ENCODE measurements around the gene DLST. TPM values are rescaled to one million over a fixed set of nuclear protein-coding genes. Genes with fewer than 3 reads are reported as not detected.

Gene DLST
- total and polyA plus RNA-seq, 9 donors, result 41.0 to 100 (median 68.6) TPM

DNA sequence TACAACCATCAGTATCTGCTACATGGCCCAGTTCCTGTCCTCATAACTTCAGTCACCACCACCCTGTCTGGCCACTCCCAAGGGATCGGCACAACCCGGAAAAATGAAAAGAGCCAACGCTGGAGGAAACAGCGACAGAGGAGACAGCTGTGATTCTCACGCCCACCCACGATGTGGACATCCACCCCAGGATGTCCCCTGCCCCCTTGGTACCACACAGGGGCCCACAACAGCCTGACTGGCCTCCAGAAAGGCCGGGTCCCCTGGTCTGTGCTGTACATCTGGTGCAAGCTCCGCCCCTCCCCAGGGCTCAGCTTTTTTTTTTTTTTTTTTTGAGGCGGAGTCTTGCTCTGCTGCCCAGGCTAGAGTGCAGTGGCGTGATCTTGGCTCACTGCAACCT is 28.8 kb downstream of the DLST start:
- H3K27ac ChIP-seq, result no peak overlapping the region
- intact Hi-C loops (cut with DNase I), result loop anchor here (5.0 to 10.0 kb wide), 2 partner anchors 174 to 177 kb away; no protein-coding TSS in a partner anchor
- no peaks in the 10 kb centered on the region for H3K27me3 ChIP-seq
- H3K36me3 ChIP-seq, result no peaks in the 10 kb centered on the region
- TF ChIP-seq EP300 (IDR thresholded peaks at IDR 0.05) (no peak), POLR2A (IDR thresholded peaks at IDR 0.05) (no peak)
- TF ChIP-seq, protein P1, sequence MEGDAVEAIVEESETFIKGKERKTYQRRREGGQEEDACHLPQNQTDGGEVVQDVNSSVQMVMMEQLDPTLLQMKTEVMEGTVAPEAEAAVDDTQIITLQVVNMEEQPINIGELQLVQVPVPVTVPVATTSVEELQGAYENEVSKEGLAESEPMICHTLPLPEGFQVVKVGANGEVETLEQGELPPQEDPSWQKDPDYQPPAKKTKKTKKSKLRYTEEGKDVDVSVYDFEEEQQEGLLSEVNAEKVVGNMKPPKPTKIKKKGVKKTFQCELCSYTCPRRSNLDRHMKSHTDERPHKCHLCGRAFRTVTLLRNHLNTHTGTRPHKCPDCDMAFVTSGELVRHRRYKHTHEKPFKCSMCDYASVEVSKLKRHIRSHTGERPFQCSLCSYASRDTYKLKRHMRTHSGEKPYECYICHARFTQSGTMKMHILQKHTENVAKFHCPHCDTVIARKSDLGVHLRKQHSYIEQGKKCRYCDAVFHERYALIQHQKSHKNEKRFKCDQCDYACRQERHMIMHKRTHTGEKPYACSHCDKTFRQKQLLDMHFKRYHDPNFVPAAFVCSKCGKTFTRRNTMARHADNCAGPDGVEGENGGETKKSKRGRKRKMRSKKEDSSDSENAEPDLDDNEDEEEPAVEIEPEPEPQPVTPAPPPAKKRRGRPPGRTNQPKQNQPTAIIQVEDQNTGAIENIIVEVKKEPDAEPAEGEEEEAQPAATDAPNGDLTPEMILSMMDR (IDR thresholded peaks at IDR 0.05), result no peak
- no peak for DNase-seq
- no peak overlapping the region for H3K4me3 ChIP-seq
- H3K9me3 ChIP-seq, result no peaks in the 10 kb centered on the region
- 67 to 83% (median 79%) methylated on average over 10 of the region's 10 CpGs for WGBS, 3 donors
- H3K4me1 ChIP-seq (ENCODE audit: insufficient read depth), result no peaks in the 10 kb centered on the region

DNA sequence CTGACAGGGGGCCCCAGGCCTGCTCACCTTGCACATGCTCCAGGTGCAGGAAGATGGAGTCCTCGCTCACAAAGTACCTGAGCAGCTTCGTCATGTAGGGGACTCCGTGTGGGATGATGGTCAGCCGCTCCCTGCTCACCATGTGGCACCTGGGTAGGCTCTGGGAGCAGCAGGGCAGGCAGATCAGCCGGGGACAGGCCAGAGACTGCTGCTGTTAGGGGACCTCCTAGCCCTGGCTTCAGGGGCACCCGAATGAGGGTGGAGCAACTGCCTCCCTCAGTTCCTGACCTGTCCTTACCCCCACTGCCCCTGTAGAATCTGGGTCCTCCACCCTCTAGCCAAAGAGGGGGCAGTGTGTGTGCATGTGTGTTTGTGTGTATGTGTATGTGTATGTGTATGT is 29.5 kb downstream of the DLST start:
- no peak for DNase-seq
- TF ChIP-seq POLR2A (IDR thresholded peaks at IDR 0.05) (no peak), EP300 (IDR thresholded peaks at IDR 0.05) (no peak)
- intact Hi-C loops (cut with DNase I), result loop anchor here (5.0 to 10.0 kb wide), 2 partner anchors 174 to 176 kb away; no protein-coding TSS in a partner anchor
- Histone ChIP-seq H3K36me3 (no peaks in the 10 kb centered on the region), H3K4me3 (no peak overlapping the region), H3K9me3 (no peaks in the 10 kb centered on the region), H3K4me1 (ENCODE audit: insufficient read depth) (no peaks in the 10 kb centered on the region), H3K27me3 (no peaks in the 10 kb centered on the region), H3K27ac (no peak overlapping the region)
- WGBS, 3 donors, result 91 to 94% (median 93%) methylated on average over 3 to 6 of the region's 6 CpGs

DNA sequence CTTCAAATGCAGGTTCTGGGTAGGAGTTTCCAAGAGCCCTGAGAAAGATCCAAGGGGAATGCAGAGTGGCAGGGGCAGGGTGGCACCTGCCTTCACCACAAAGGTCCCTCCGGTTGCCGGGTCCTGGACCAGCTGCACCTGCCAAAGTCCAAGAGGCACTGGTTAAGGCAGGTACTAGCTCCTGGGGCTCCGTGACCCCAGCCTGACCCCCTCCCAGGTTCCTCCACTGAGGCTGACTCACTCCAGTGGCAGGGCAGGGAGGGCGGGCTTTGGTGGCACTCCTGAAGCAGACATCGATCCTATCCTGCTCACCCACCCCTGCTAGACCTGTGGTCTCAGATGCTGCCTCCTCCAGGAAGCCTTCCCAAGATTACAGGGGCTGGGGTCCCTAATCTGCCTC is 30.0 kb downstream of the DLST start:
- TF ChIP-seq, protein P1 (IDR thresholded peaks at IDR 0.05), result no peak
- TF ChIP-seq EP300 (IDR thresholded peaks at IDR 0.05) (no peak), POLR2A (IDR thresholded peaks at IDR 0.05) (no peak)
- H3K9me3 ChIP-seq, result no peaks in the 10 kb centered on the region
- no peaks in the 10 kb centered on the region for H3K36me3 ChIP-seq
- intact Hi-C loops (cut with DNase I), result loop anchor here (5.0 to 10.0 kb wide), 2 partner anchors 173 to 176 kb away; no protein-coding TSS in a partner anchor
- no peaks in the 10 kb centered on the region for H3K27me3 ChIP-seq
- 89 to 100% (median 89%) methylated on average over 5 of the region's 5 CpGs for WGBS, 3 donors
- no peak overlapping the region for H3K4me3 ChIP-seq
- H3K4me1 ChIP-seq (ENCODE audit: insufficient read depth), result no peaks in the 10 kb centered on the region
- DNase-seq, result no peak
- H3K27ac ChIP-seq, result no peak overlapping the region

DNA sequence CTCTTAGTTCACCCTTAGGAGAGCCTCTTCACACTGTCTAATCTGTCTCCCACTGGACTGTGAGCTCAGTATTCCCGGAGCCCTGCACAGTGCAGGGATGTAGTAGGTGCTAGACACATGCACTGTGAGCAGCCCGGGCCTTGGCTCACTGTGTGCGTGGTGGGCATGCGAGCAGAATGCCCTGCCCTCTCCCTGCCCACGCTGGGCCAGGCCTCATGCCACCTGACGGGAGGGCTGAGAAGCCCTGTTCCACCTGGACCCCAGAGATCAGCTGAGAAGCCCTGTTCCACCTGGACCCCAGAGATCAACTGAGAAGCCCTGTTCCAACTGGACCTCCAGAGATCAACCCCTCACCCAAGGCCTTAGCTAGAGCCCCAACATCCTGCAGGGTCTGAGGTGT is 30.4 kb downstream of the DLST start:
- H3K9me3 ChIP-seq, result no peaks in the 10 kb centered on the region
- H3K27ac ChIP-seq, result no peak overlapping the region
- no peaks in the 10 kb centered on the region for H3K36me3 ChIP-seq
- H3K27me3 ChIP-seq, result no peaks in the 10 kb centered on the region
- H3K4me1 ChIP-seq (ENCODE audit: insufficient read depth), result no peaks in the 10 kb centered on the region
- DNase-seq, result no peak
- TF ChIP-seq EP300 (IDR thresholded peaks at IDR 0.05) (no peak), POLR2A (IDR thresholded peaks at IDR 0.05) (no peak)
- TF ChIP-seq, protein P1 (IDR thresholded peaks at IDR 0.05), result no peak
- intact Hi-C loops (cut with DNase I), result loop anchor here (5.0 to 10.0 kb wide), 2 partner anchors 173 to 175 kb away; no protein-coding TSS in a partner anchor
- 89 to 96% (median 90%) methylated on average over 6 of the region's 6 CpGs for WGBS, 3 donors
- no peak overlapping the region for H3K4me3 ChIP-seq

DNA sequence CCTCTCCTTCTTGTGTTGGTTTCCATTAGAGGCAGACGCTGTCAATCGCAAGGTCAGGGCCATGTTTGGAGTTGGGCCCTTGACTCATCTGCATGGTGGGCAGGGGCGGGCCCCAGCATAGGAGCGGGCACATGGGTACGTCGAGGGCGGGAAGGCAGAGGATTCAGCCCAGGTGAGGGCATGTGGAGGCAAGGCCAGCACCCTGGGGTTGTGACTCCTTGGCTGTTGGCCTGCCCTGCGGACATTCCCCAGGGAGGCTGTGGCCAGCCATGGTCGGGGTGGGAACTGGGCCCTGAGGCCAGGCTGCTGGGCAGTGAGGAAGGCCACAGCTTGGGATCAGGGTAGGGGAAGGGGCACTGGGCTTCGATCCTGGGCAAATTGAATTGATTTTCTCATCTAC is 31.1 kb downstream of the DLST start:
- Histone ChIP-seq H3K27ac (no peak overlapping the region), H3K27me3 (no peaks in the 10 kb centered on the region), H3K4me3 (no peak overlapping the region), H3K4me1 (ENCODE audit: insufficient read depth) (peaks cover 1% of the 10 kb centered on the region), H3K9me3 (no peaks in the 10 kb centered on the region), H3K36me3 (no peaks in the 10 kb centered on the region)
- TF ChIP-seq EP300 (IDR thresholded peaks at IDR 0.05) (no peak), POLR2A (IDR thresholded peaks at IDR 0.05) (no peak)
- TF ChIP-seq, protein P1 (IDR thresholded peaks at IDR 0.05), result no peak
- WGBS, 3 donors, result 85 to 92% (median 90%) methylated on average over 10 of the region's 10 CpGs
- intact Hi-C loops (cut with DNase I), result loop anchor here (5.0 to 10.0 kb wide), 2 partner anchors 172 to 174 kb away; no protein-coding TSS in a partner anchor
- DNase-seq, result no peak
